A673 (cell line): ENCODE results near the gene SERPINF2.

Source experiments
- CTCF ChIP-seq: fragments of 300-800, 200-600 bp; sonication (generic); conservative IDR thresholded peaks from 2 replicates; pipeline ENCODE4 v1.5.1; 2017; ENCODE audit warnings: low read depth, mild to moderate bottlenecking, antibody characterized with exemption, low read length, moderate library complexity, mixed read lengths
- EZH2 ChIP-seq: fragments of 200-600 bp; sonication (generic); IDR thresholded peaks from 2 replicates; pipeline ENCODE4 v1.6.1; 2017; ENCODE audit warnings: borderline replicate concordance, low read depth, mild to moderate bottlenecking, mixed read lengths, antibody characterized with exemption, low read length; ENCODE audit not compliant: poor library complexity, severe bottlenecking

GRCh38 chr17:1796800-1797199, 54.1 kb downstream of the SERPINF2 start:
- TF ChIP-seq CTCF: no peak
- no peak for TF ChIP-seq EZH2
